ENCODE measurements around the gene ZBTB46. TPM values are rescaled to one million over a fixed set of nuclear protein-coding genes. Genes with fewer than 3 reads are reported as not detected.

Gene ZBTB46
- total RNA-seq, 1 donor from 2014 or later: 11.6 TPM

GRCh38 chr20:63708301-63709148 is 122.5 kb downstream of the ZBTB46 start:
- TF ChIP-seq, protein P1, sequence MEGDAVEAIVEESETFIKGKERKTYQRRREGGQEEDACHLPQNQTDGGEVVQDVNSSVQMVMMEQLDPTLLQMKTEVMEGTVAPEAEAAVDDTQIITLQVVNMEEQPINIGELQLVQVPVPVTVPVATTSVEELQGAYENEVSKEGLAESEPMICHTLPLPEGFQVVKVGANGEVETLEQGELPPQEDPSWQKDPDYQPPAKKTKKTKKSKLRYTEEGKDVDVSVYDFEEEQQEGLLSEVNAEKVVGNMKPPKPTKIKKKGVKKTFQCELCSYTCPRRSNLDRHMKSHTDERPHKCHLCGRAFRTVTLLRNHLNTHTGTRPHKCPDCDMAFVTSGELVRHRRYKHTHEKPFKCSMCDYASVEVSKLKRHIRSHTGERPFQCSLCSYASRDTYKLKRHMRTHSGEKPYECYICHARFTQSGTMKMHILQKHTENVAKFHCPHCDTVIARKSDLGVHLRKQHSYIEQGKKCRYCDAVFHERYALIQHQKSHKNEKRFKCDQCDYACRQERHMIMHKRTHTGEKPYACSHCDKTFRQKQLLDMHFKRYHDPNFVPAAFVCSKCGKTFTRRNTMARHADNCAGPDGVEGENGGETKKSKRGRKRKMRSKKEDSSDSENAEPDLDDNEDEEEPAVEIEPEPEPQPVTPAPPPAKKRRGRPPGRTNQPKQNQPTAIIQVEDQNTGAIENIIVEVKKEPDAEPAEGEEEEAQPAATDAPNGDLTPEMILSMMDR (IDR thresholded peaks at IDR 0.05; ENCODE audit: unreplicated experiment): no peak
- Mint-ChIP-seq H3K27me3 (ENCODE audit: low read depth) (no peaks in the 10 kb centered on the region), H3K36me3 (peaks cover 37% of the 10 kb centered on the region), H3K4me3 (peak overlapping the region; percentile 78), H3K27ac (peak overlapping the region; percentile 84), H3K4me1 (peaks cover 15% of the 10 kb centered on the region), H3K9me3 (peaks cover 6% of the 10 kb centered on the region)
- peak in 1 of 2 experiments; percentile 27 for DNase-seq (ENCODE audit: low spot score in 2 of 2, unreplicated experiment in 2 of 2)

DNA sequence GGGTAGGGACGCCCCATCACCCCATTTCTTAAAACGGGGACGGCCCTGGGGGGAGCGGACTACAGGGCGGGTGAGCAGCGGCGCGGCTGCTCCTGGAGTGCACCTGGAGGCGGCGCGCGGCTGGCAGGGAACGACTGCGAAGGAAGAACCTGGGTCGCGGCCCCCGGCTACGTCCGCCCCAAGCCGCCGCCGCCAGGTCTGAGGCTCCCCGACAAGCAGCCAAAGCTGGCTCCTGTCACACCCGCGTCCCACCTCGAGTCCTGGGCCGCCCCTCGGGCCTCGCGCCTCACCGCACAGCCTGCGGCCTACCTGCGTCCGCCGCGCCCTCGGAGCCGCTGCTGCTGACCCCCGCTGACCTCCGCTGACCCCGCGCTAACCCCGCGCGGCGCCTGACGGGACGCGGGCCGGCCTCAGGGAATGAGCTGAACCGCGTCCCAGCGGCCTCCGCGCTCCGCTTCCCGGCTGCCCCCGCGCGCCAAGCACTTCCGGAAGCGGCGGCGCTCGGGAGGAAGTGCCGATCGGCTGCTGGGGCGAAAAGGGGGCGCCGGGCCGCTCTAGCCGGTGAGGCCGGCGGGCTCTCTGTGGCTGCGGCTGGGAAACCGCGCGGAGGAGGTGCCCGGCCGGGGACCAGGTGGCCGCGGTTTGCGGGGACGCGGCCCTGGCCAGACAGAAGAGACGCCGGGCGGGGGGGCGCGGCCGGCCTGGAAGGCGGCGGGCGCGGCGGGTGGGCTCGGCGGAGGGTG is 123.3 kb downstream of the ZBTB46 start, which contains the start of the genes ARFRP1 and ZGPAT:
Gene ARFRP1 (minus strand): TSS at position 419 of the 743 bp plus-strand sequence. CDS start 885 bp downstream, outside the sequence.
Gene ZGPAT (plus strand): TSS at position 482 of the 743 bp plus-strand sequence. CDS start 542 bp downstream, outside the sequence.
- TF ChIP-seq, protein P1 (IDR thresholded peaks at IDR 0.05; ENCODE audit: unreplicated experiment): no peak
- Mint-ChIP-seq H3K27me3 (ENCODE audit: low read depth) (no peaks in the 10 kb centered on the region), H3K27ac (peak within 1 kb of the TSS; percentile 91), H3K9me3 (peaks cover 6% of the 10 kb centered on the region), H3K36me3 (peaks cover 35% of the 10 kb centered on the region), H3K4me1 (peaks cover 15% of the 10 kb centered on the region), H3K4me3 (peak within 1 kb of the TSS; percentile 83)
- DNase-seq (ENCODE audit: low spot score in 2 of 2, unreplicated experiment in 2 of 2): peak; percentile 56 to 76

DNA sequence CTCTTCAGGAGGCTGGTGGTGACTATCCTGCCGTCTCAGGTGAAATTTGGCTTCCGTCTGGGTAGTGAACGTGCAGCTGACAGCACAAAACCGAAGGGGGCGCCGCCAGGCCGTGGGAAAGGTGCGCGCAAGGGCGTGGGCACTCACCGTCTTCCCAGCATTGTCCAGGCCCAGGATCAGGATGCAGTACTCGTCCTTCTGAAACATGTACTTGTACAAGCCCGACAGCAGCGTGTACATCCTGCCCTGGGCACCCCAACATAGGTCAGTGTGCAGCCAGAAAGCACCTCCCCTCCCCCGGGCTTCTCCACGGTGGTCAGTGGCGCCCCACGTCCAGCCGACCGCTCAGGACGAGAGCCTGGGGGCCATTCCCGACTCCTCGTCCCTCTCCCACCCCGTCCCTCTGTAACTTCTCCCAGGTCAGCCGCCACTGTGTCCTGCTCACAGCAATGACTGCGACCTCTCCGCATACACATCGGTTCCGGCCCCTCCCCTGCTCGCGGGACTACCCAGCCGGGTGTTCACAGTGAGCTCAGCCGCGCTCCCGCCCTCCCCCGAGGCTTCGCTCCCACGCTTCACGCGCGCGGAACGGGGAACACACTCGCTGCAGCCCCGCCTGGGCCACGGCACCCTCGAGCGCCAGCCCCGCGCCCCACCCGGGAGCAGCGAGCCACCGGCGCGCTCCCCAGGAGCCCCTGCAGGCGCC is 124.1 kb downstream of the ZBTB46 start:
- peak in 1 of 2 experiments; percentile 37 for DNase-seq (ENCODE audit: low spot score in 2 of 2, unreplicated experiment in 2 of 2)

DNA sequence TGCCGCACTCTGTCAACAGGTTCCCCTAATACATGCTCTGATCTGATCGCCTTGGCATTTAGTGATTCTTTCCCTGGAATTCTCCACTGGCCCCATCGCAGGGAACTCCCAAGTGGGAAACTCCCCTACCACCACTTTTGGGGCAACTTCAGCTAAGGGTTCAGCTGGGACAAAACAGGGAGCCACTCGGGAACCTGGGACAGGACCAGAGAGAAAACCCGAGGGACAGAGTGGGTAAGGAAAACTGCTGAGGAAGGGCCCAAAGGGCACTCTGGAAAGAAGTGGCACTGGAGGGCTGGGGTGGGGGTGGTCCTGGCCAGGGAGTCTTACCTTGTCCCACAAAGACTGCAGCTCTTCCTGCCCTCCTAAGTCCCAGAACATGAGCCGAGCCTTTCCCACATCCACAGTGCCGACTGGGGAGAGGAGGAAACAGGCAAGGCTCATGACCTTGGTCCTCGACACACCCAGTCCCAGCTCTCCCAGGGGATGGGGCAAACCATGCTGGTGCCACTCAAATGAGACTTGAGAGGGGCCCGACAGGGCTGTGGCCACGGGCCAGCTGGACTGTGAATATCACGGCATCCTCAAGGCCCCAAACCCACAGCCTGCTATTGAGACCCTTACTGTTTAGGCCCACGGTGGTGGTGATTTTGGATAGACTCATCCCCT is 124.9 kb downstream of the ZBTB46 start:
- peak overlapping the region; percentile 91 for H3K27ac Mint-ChIP-seq
- peaks cover 22% of the 10 kb centered on the region for H3K36me3 Mint-ChIP-seq
- H3K27me3 Mint-ChIP-seq (ENCODE audit: low read depth): no peaks in the 10 kb centered on the region
- TF ChIP-seq, protein P1 (IDR thresholded peaks at IDR 0.05; ENCODE audit: unreplicated experiment): no peak
- peak overlapping the region; percentile 83 for H3K4me3 Mint-ChIP-seq
- no peak for DNase-seq (ENCODE audit: low spot score in 2 of 2, unreplicated experiment in 2 of 2)
- H3K4me1 Mint-ChIP-seq: peaks cover 15% of the 10 kb centered on the region
- H3K9me3 Mint-ChIP-seq: no peaks in the 10 kb centered on the region

More for the DNA sequence above, 124.1 kb downstream of the ZBTB46 start:
- TF ChIP-seq, protein P1 (IDR thresholded peaks at IDR 0.05; ENCODE audit: unreplicated experiment): no peak
- Mint-ChIP-seq H3K9me3 (peaks cover 1% of the 10 kb centered on the region), H3K4me3 (peak overlapping the region; percentile 83), H3K4me1 (peaks cover 15% of the 10 kb centered on the region), H3K27me3 (ENCODE audit: low read depth) (no peaks in the 10 kb centered on the region), H3K27ac (peak overlapping the region; percentile 91), H3K36me3 (peaks cover 28% of the 10 kb centered on the region)

Data from mesothelial cell of epicardium (in vitro differentiated cells).